LNCaP clone FGC (cell line): ENCODE measurements around the gene NIPA2.

ENCODE experiments used
- DNase-seq: peaks from one replicate; pipeline ENCODE4 v3.0.0-alpha.2; 2011; ENCODE audit warnings: low read depth
- H3K4me3 ChIP-seq: 2 replicates; pipeline ENCODE4 v1.5.1; 2011; ENCODE audit warnings: mild to moderate bottlenecking, low read depth, low read length, control low read depth
- CTCF ChIP-seq: IDR thresholded peaks from 2 replicates; pipeline ENCODE4 v1.5.1; 2012; ENCODE audit warnings: mild to moderate bottlenecking; ENCODE audit not compliant: control insufficient read depth, insufficient read depth; ENCODE audit errors: extremely low read depth

Gene NIPA2

GRCh38 chr15:22868928-22869327 lies 30.5 kb downstream of the NIPA2 start:
- no peak for TF ChIP-seq CTCF
- no peak for DNase-seq
- H3K4me3 ChIP-seq: no peak overlapping the region

DNA sequence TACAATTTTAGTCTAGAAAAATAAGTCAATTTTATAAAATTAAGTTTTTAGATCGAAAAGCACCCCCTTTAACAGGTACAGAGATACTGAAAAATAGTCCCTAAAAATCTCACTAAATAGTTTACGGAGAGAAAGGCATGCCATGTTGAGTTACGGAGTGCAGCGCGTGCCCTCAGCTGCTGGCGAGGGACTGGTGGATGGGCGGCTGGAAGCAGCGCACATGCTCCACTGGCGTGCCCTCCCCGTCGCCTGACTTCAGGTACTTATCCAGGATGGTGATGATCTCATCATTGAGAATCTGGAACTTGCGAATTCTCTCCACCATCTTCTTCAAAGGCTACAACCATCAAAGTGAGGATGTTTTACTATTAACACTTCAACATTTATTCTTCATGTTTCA lies 31.4 kb downstream of the NIPA2 start:
- TF ChIP-seq CTCF: no peak
- H3K4me3 ChIP-seq: no peak overlapping the region
- no peak for DNase-seq

DNA sequence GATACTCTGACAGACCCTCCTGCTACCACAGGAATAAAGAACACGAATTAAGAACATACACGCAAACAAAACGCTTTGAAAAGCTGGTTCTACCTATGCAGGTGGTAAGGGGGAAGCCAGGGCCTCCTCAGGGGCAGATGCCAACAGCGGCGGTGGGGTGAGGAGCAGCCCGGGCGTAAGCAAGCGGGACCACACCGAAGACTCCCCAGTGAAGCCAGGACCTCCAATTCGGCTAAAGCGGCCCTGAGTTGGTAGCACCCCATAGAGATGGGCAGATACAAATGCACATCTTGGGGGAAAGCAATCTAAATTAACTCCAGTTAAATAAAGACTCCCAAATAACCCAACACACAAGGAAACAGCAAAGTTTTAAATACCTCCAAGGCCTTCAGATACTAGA lies 32.4 kb downstream of the NIPA2 start:
- H3K4me3 ChIP-seq: no peak overlapping the region
- no peak for DNase-seq
- no peak for TF ChIP-seq CTCF

- DNase-seq: no peak
- H3K4me3 ChIP-seq: no peak overlapping the region
- TF ChIP-seq CTCF: no peak
Observed at GRCh38 chr15:22871481-22872086, 33.1 kb downstream of the NIPA2 start.

GRCh38 chr15:22872936-22873701 lies 34.7 kb downstream of the NIPA2 start:
- no peak overlapping the region for H3K4me3 ChIP-seq
- no peak for TF ChIP-seq CTCF
- DNase-seq: no peak

- DNase-seq: no peak
- H3K4me3 ChIP-seq: no peak overlapping the region
- no peak for TF ChIP-seq CTCF
Observed at GRCh38 chr15:22873841-22874240, 35.4 kb downstream of the NIPA2 start.

DNA sequence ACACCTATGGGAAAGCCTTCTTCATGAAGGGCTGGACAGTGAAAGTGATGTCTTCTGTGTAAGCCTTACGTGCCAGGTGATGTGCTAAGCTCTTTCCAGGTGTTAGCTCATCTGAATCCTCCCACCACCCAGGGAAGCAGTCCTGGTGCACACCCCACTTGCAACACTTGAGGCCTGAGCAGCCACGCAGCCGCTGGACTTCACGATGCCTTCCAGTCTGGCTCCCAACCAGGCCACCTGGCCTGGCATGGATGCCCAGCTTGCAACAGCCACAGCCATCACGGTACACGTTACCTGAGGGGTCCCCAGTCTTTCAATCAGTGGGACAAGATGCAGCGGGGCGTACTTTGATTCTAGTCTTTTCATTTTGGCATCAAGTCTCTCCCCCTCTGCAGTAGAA lies 35.8 kb downstream of the NIPA2 start:
- no peak for DNase-seq
- no peak for TF ChIP-seq CTCF
- H3K4me3 ChIP-seq: no peak overlapping the region
